Cardiac septum (tissue), 1 donor: Measurements from ENCODE around the gene HSD11B2. TPM values are rescaled to one million over a fixed set of nuclear protein-coding genes. Genes with fewer than 3 reads are reported as not detected.

Experiments used
- DNase-seq: peaks from one replicate; pipeline ENCODE4 v3.0.0-alpha.2; 2020; ENCODE audit warnings: low spot score
- intact Hi-C: fragments of 100-400 bp; cut with DNase I; formaldehyde crosslinking; loops from one replicate; pipeline ENCODE4 v1.14.0; 2022
- total RNA-seq: library from RNA; stranded (reverse); fragmentation: NEBNext Ultra II Directional; extraction: Animal tissue kit (Norgen Biotek cat#: 25700); gene quantifications from one replicate; pipeline ENCODE4 v1.2.1, GENCODE V29; 2021
- donor health status: DM: no; HTN: no; CAD: no.

HSD11B2 gene
- total RNA-seq, 1 donor from 2014 or later = 0.27 TPM

DNA sequence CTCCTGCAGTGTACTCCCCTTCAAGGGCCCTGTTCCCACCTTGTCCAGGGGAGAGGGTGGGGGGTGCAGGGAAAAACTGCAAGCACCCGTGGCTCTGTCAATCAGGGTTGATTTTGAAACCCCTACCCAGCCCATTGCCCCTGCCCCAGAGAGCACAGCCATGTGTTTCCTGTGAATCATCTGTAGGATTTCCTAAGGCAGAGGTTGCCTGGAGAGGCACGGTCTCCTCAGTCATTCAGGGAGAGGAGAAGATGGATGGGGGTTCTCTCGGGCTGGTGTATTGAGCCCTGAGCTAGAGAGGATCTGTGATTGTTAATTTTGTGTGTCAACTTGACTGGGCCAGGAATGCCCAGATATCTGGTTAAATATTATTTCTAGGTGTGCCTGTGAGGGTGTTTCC lies 55.9 kb downstream of the HSD11B2 start:
- intact Hi-C loops = no loop called here
- no peak for DNase-seq

Other genes with a start within 250 kb of the HSD11B2 start
- 22.2 TPM for gene MATCAP1, start 247.2 kb upstream of the HSD11B2 start, total RNA-seq
- gene EXOC3L1, start 241.0 kb upstream of the HSD11B2 start, total RNA-seq = 2.8 TPM
- 34.4 TPM for gene E2F4, start 239.0 kb upstream of the HSD11B2 start, total RNA-seq
- 0.92 TPM for gene ELMO3, start 232.0 kb upstream of the HSD11B2 start, total RNA-seq
- 16.3 TPM for gene TMEM208, start 204.0 kb upstream of the HSD11B2 start, total RNA-seq
- gene FHOD1, start 183.6 kb upstream of the HSD11B2 start, total RNA-seq = 33.4 TPM
- 1.1 TPM for gene SLC9A5, start 182.1 kb upstream of the HSD11B2 start, total RNA-seq
- 0.70 TPM for gene PLEKHG4, start 151.6 kb upstream of the HSD11B2 start, total RNA-seq
- gene KCTD19, start 104.4 kb upstream of the HSD11B2 start, total RNA-seq = not detected
- not detected for gene LRRC36, start 104.3 kb upstream of the HSD11B2 start, total RNA-seq
- 9.6 TPM for gene TPPP3, start 37.6 kb upstream of the HSD11B2 start, total RNA-seq
- 4.6 TPM for gene ZDHHC1, start 14.6 kb upstream of the HSD11B2 start, total RNA-seq
- gene ATP6V0D1, start 50.0 kb downstream of the HSD11B2 start, total RNA-seq = 58.8 TPM
- gene AGRP, start 52.4 kb downstream of the HSD11B2 start, total RNA-seq = not detected
- 102 TPM for gene RIPOR1, start 97.7 kb downstream of the HSD11B2 start, total RNA-seq
- gene CTCF, start 131.4 kb downstream of the HSD11B2 start, total RNA-seq = 25.6 TPM
- 0.40 TPM for gene CARMIL2, start 214.0 kb downstream of the HSD11B2 start, total RNA-seq
- gene ACD, start 229.1 kb downstream of the HSD11B2 start, total RNA-seq = 9.3 TPM
- gene PARD6A, start 229.8 kb downstream of the HSD11B2 start, total RNA-seq = 3.4 TPM
- gene ENKD1, start 235.6 kb downstream of the HSD11B2 start, total RNA-seq = 8.5 TPM
- gene C16orf86, start 235.7 kb downstream of the HSD11B2 start, total RNA-seq = 5.6 TPM